ENCODE results near the gene IRX2.

The IRX2 gene

DNA sequence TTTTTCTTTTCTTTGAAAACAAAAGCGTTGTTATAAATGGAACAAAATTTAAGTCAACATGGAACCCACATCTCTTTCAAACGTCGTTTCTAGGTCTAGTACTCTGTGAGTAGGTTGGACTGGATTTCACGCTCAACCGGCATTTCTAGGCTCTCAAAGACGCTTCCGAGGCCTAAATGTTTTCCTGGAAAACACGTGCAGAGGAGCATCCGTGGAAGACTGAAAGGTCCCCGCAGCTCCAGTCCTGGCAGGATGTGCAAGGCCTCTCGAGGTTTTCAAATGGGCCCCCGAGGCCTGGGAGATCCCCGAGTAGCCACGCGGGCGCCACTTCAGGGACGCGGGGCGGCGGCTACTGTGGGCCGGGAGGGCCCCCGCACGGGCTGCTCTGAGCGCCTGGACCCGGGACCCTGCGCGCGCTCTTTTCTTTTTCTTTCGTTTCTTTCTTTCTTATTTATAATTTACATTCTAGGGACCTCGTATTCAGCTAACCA is 4.2 kb upstream of the IRX2 start:
- DNase-seq, result no peak

DNA sequence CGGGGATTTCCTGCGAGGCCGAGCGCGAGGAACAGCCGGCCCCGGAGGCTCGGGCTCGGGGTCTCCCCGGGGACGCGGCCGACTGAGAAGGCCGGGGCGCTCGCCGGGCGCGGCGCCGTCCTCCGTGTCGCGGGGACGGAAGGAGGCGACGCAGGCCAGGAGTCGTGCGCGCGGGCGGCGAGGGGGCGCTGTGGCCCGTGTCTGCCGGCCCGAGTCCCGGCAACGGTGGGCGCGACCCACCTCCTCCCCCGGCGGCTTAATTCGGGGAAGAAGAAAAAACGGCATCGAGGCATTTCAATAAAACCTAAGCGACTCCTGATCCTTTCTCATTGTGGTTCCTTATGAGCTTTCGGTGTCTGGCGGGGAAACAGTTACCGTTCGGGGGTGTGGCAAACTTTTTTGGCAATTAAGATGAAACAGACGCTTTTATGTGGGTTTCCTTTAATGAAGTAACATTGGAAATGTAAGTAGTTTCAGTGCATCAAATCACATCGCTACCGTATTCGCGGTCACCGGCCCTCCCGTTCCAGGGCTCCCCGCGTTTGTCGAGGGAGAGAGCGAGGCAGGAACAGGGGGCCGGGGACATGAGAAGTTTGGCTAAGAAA is 3.7 kb upstream of the IRX2 start:
- DNase-seq, result no peak

DNA sequence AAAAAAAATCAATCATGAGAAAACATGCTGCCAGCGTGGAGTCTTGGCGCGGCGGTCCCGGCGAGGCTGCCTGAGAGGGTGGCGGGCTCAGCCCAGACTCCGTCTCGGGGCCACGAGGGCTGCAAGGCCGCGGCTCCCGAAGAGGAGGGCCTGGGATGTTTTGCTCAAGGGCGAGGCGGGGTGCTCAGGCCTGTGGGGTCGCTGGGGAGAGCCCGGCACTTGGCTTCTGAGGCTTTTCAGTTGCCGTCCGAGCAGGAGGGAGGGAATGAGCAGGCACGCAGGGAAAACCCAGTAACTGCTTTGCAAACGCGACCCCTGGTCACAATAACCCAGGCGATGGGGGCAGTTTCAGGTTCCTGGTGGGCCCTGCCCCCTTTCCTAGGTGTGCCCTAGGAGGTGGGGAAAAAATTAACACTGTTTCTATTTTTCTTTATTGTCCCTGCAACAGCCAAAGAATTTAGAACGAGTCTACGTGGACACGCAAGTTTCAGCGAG is 3.2 kb upstream of the IRX2 start:
- no peak for DNase-seq

GRCh38 chr5:2753452-2754420 is 2.3 kb upstream of the IRX2 start:
- DNase-seq, result no peak

DNA sequence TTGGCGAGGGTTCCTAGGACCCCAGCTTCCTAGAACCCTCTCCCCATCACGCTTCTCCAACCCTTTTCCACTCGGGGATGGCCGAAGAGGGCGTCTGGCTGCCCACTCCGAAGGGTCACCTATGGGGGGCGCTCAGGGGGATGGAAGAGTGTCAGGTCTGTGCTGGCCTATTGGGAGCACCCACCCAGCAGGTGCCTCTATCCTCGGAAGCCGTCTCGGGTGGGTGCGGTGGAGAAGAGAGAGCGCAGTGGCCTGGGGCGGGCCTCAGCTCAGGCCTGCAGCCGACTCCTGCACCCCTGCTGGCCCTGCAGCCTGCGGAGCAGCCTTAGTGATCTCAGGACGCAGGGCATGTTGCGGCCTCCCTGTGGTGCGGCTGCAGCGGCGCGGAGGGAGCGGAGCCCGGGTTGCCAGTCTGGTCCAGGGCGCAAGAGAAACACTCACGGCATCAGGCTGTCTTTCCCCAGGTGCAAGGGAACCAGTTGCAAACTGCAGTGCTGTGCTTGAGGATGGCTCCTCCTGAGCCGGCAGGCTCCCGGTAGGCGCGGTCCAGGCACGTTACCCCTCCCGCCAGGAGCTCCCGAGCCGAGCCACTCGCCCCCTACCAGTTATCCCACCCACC is 1.5 kb upstream of the IRX2 start:
- DNase-seq, result no peak

DNA sequence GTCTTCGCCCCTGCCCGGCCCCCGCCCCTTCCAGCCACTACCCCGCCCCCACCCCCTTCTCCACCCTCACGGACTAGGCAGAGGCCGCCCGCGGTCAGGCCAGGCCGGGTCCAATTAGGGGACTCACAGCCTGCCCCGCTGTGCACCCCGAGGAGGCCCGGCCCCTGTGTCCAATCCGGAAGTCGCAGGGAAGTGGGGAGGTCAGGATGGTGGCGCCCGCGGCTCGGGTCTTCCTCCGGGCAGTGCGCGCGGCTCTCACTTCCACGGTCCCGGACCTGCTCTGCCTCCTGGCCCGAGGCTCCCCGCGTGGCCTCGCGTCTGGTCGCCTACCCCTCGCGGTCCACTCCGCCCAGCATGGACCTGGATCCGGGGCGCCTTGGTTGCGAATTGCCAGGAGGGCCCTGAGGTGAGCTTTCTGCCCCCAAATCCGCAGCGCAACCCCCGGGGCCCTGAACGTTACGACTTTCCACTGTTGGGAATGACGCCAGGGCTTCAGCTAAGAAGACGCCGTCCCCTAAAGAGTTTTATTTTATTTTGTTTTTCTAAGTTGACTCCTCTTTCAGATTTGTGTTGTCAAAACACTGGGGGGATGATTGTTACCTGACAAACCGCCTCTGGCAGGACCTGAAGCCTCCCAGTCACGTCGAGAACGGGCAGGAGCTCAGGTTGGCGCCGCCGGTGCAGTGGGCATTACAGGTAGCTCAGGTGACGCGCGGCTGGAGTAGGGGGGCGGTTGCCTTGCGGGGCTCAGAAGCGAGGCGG is 763 bp upstream of the IRX2 start:
- no peak for DNase-seq

DNA sequence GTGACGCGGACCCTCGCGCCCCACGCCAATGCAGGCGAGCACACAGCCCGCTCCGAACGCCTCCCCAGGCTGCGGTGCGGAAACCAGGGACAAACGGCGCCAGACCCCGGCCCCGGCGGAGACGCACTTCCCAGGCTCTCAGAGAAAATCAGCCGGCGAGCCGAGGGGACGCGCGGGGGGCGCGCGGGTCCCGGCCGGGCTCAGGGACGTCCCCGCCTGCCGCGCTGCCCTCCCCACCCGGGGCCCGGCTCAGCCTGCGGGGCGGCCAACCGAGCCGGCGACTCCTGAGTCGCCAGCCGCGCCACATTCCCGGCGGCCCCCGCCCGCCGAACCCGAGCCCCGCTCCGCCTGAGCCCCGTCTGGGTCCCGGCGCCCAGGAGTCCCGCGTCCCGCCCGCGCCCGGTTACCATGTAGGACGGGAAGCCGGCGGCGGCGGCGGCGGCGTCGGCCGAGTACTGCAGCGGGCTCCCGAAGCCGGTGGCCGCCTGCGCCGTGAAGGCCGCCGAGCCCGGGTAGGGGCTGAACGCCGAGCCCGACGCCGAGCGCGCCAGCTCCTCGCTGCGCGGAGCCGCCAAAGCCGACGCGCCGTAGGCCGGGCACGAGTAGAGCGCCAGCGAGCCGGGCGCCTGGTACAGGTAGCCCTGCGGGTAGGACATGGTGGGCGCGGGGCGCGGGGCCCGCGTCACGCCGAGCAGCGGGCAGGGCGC is 566 bp downstream of the IRX2 start:
- no peak for DNase-seq

GRCh38 chr5:2750026-2750757 is 1.3 kb downstream of the IRX2 start:
- DNase-seq, result no peak

DNA sequence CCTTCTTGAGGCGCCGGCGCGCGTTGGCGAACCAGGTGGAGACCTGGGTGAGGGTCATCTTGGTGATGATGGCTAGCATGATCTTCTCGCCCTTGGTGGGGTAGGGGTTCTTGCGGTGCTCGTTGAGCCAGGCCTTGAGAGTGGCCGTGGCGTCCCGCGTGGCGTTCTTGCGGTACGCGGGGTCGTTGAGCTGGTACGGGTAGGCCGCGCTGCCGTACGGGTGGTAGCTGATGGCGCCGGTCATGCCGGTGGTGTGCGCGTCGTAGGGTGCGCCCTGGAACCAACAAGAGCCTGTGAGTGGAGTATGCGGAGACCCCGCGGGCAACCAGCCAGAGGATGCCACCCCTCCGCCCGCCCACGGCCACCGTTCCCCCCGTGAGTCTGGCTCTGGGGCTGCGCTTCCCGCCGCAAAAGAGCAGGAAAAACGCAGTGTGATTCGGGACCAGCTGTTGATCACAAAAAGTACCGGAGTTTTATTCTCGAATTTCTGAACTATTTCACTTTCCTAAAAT is 1.9 kb downstream of the IRX2 start:
- DNase-seq, result no peak

DNA sequence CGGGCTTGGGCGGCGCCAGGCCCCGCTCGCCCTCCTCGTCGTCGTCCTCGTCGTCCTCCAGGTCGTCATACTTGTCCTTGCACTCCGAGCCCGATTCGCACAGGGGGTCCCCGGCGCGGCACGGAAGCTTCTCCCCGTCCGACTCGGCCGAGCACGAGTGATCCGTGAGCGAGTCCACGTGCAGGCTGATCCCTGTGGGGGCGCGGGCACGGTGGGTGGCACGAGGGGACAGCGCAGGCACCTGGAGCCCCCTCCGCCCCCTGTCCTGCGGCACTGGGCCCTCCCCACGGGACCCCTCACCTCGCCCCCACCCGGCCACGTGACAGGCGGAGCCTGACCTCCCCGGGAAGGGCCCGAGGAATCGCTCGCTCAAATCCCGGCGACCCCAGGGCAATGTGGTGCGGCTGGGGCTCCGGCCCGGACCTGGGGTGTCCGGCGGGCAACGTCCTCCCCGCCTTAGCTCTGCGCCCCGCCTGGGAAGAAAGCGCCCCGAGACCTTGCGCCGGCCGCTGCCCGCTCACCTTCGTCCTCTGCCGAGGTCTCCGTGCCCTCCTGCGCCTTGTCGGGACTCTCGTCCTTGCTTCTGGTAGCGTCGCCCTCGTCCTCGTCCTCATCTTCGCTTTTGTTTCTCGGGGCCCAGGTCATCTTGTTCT is 2.5 kb downstream of the IRX2 start:
- no peak for DNase-seq

DNA sequence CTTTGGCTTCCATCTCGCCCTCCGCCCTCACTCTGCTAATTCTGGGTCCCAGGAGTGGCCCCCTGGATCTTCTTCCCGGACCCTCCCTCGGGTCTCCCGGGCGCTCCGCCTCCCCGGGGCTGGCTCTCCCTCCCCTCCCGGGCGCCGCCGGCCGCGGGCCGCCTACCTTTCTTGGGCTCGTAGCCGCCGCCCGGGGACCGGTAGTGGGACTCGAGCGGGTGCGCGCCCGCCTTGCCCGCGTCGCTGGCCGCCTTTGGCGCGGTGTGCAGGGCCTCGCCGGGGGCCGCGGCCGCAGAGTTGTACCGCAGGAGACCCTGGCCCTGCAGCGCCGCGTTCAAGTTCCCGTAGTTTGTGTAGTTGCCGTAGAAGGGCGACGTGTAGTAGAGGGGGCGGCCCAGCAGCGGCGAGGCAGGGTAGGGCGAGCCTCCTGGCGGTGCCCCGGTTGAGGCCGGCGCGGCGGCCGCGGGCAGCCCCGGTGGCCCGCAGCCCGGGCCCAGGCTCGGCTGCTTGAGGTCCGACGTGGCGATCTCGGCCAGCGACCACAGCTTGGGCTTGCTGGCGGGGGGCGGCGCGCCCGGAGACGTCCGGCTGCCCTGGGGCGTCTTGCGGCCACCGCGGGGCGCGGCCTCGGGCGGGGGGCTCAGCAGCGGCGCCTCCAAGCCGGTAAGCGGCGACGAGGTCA is 3.2 kb downstream of the IRX2 start:
- DNase-seq, result no peak

GRCh38 chr5:2747363-2748162 is 3.9 kb downstream of the IRX2 start:
- no peak for DNase-seq

DNA sequence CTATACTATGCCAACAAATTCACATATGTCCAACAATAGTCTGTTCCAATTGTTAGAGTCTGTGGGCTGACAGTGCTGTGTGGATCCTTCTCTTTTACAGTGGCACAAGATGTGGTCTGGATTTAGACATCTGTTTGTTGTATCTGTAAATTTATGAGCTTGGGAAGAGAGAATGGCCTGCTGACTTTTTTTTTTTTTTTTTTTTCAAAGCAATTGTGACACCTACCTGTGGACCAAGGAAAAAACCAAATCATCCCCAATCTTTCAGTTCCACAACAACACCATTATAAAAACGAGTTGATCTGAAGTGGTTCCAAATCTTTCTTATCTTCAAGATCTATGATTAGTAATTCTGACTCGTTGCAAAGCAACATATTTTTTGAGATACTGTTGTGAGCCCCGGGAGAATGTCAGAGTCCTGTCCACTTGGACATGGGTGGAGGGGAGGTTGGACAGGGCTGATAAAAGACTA is 4.9 kb downstream of the IRX2 start:
- no peak for DNase-seq

GRCh38 chr5:2744485-2744884 is 7.0 kb downstream of the IRX2 start:
- no peak for DNase-seq

GRCh38 chr5:2742921-2743679 is 8.4 kb downstream of the IRX2 start:
- DNase-seq, result no peak

GRCh38 chr5:2741956-2742355 is 9.5 kb downstream of the IRX2 start:
- no peak for DNase-seq

DNA sequence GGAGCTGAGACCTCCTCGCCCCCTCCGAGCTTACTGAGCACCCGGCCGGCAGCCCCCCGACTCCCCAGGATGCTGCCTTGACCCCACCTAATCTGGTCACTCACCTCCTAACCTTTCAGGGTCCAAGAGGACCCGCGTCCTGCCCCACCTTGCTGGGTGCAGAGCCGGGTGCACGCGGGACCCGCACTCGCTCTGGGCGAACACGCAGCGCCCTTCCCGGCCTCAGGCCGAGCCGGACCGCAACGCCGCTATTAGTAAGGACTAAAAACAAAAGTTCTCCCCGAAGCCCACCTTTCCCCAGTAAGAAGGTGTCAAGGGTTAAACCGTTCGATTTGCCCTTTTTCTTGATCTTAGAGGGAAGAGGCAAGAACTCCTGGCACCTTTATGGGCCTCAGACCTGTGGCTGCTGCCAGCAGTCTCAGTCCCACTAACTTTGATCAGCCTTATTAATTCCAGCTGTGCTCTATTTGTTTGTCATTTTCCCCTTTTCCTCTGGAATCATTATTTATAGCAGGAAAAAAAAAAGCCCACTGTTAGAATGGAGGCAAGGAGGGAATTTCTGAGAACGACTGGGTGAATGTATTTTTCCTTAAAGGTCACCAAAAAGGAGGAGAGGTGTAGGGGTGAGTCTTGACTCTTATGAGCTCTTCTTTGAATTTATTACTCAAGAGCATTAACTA is 10.5 kb downstream of the IRX2 start:
- no peak for DNase-seq
